PC-9 (cell line): ENCODE data around the gene SLC6A15. TPM values are rescaled to one million over a fixed set of nuclear protein-coding genes. Genes with fewer than 3 reads are reported as not detected.

Experiments
- BruUV-seq: library from RNA; stranded (reverse); fragments of 400-500 nt; replicated peaks from 2 replicates; lab custom pipeline; 2021; lab: Mats Ljungman, UMichigan
- CTCF ChIA-PET: fragments of 300-600 bp; sonication (Branson Sonifier 250); formaldehyde crosslinking; loops from one replicate; lab custom pipeline; 2022; ENCODE audit warnings: antibody characterized with exemption; lab: Charles Lee
- POLR2A ChIA-PET: fragments of 300-600 bp; sonication (Branson Sonifier 250); formaldehyde crosslinking; loops from one replicate; lab custom pipeline; 2022; ENCODE audit warnings: antibody characterized with exemption; ENCODE audit not compliant: unreplicated experiment; lab: Charles Lee
- DNase-seq, 2 experiments: peaks; one replicate each; pipeline versions ENCODE4 v3.0.0 to v3.0.0-alpha.2; 2015 to 2022; ENCODE audit warnings: mixed read lengths in 1 of 2
- H2AFZ ChIP-seq: fragments of 200-600 bp; sonication (generic); 2 replicates; pipeline ENCODE4 v1.8.1; 2017; ENCODE audit warnings: antibody characterized with exemption
- H3F3A ChIP-seq: fragments of 200-600 bp; sonication (generic); 2 replicates; pipeline ENCODE4 v1.8.1; 2017; ENCODE audit warnings: antibody characterized with exemption, mild to moderate bottlenecking, low read depth; ENCODE audit not compliant: insufficient read depth
- H3K27ac ChIP-seq: fragments of 200-600 bp; sonication (generic); 2 replicates; pipeline ENCODE4 v1.6.1; 2016; ENCODE audit warnings: mixed run types
- H3K27me3 ChIP-seq: fragments of 200-600 bp; sonication (generic); 2 replicates; pipeline ENCODE4 v1.6.1; 2016; ENCODE audit warnings: low read depth, mixed run types; ENCODE audit not compliant: insufficient read depth
- H3K36me3 ChIP-seq: fragments of 200-600 bp; sonication (generic); 2 replicates; pipeline ENCODE4 v1.6.1; 2016; ENCODE audit warnings: low read depth, mixed run types
- H3K4me1 ChIP-seq: fragments of 200-600 bp; sonication (generic); replicated peaks from 2 replicates; pipeline ENCODE4 v1.6.1; 2016; ENCODE audit warnings: mixed run types; ENCODE audit not compliant: insufficient read depth
- H3K4me2 ChIP-seq: fragments of 200-600 bp; sonication (generic); 2 replicates; pipeline ENCODE4 v1.6.1; 2017; ENCODE audit warnings: mixed run types
- H3K4me3 ChIP-seq: fragments of 200-600 bp; sonication (generic); 2 replicates; pipeline ENCODE4 v1.6.1; 2016; ENCODE audit warnings: mixed run types
- H3K79me2 ChIP-seq: fragments of 200-600 bp; sonication (generic); 2 replicates; pipeline ENCODE4 v1.6.1; 2017; ENCODE audit warnings: low read depth, mixed run types
- H3K9me2 ChIP-seq: fragments of 200-600 bp; sonication (generic); 2 replicates; pipeline ENCODE4 v1.8.1; 2017; ENCODE audit warnings: mild to moderate bottlenecking; ENCODE audit not compliant: insufficient read depth
- H3K9me3 ChIP-seq: fragments of 200-600 bp; sonication (generic); 2 replicates; pipeline ENCODE4 v1.8.1; 2016; ENCODE audit warnings: low read depth; ENCODE audit not compliant: insufficient read depth
- H4K20me1 ChIP-seq: fragments of 200-600 bp; sonication (generic); 2 replicates; pipeline ENCODE4 v1.8.1; 2017; ENCODE audit not compliant: insufficient read depth
- CTCF ChIP-seq: fragments of 200-600 bp; sonication (generic); conservative IDR thresholded peaks from 2 replicates; pipeline ENCODE4 v1.6.1; 2017; ENCODE audit warnings: mixed run types, antibody characterized with exemption, mild to moderate bottlenecking, moderate library complexity
- EZH2 ChIP-seq: fragments of 200-600 bp; sonication (generic); IDR thresholded peaks from 2 replicates; pipeline ENCODE4 v1.8.0; 2017; ENCODE audit warnings: antibody characterized with exemption, low read depth
- intact Hi-C: fragments of 100-400 bp; cut with micrococcal nuclease; formaldehyde crosslinking; loops from one replicate; pipeline ENCODE4 v1.10.0; 2022; ENCODE audit not compliant: unreplicated experiment
- total RNA-seq: library from RNA; stranded (reverse); gene quantifications from 2 replicates; pipeline ENCODE4 v1.2.3, GENCODE V29; 2021

Gene SLC6A15
- total RNA-seq, 1 experiment from 2014 or later = not detected

- TF ChIP-seq EZH2 (no peak), CTCF (no peak)
- Histone ChIP-seq H2AFZ (no peak overlapping the region), H3K9me3 (no peaks in the 10 kb centered on the region), H3K27ac (no peak overlapping the region), H3K27me3 (no peaks in the 10 kb centered on the region), H3F3A (no peaks in the 10 kb centered on the region), H3K4me1 (no peaks in the 10 kb centered on the region), H3K4me3 (no peak overlapping the region), H3K79me2 (no peaks in the 10 kb centered on the region), H4K20me1 (no peaks in the 10 kb centered on the region), H3K9me2 (no peaks in the 10 kb centered on the region), H3K36me3 (no peaks in the 10 kb centered on the region), H3K4me2 (no peak overlapping the region)
- CTCF ChIA-PET = no interaction called here
- BruUV-seq = no TSS peak
- POLR2A ChIA-PET = no interaction called here
- DNase-seq = no peak
- intact Hi-C loops = no loop called here
Observed at GRCh38 chr12:84860718-84861117, 51.9 kb downstream of the SLC6A15 start.

GRCh38 chr12:84858796-84859195 is 53.8 kb downstream of the SLC6A15 start:
- intact Hi-C loops = no loop called here
- no peak for TF ChIP-seq CTCF
- no peak for TF ChIP-seq EZH2
- Histone ChIP-seq H3K27ac (no peak overlapping the region), H3K79me2 (no peaks in the 10 kb centered on the region), H3K9me2 (no peaks in the 10 kb centered on the region), H3K4me2 (no peak overlapping the region), H3F3A (no peaks in the 10 kb centered on the region), H2AFZ (no peak overlapping the region), H3K27me3 (no peaks in the 10 kb centered on the region), H3K4me1 (no peaks in the 10 kb centered on the region), H3K9me3 (no peaks in the 10 kb centered on the region), H4K20me1 (no peaks in the 10 kb centered on the region), H3K4me3 (no peak overlapping the region), H3K36me3 (no peaks in the 10 kb centered on the region)
- ChIA-PET POLR2A (no interaction called here), CTCF (no interaction called here)
- BruUV-seq = no TSS peak
- DNase-seq = no peak

GRCh38 chr12:84857525-84858208 is 54.9 kb downstream of the SLC6A15 start:
- no peaks in the 10 kb centered on the region for H3K79me2 ChIP-seq
- no peak overlapping the region for H3K27ac ChIP-seq
- H3K36me3 ChIP-seq = no peaks in the 10 kb centered on the region
- H4K20me1 ChIP-seq = no peaks in the 10 kb centered on the region
- H3K4me3 ChIP-seq = no peak overlapping the region
- POLR2A ChIA-PET = no interaction called here
- intact Hi-C loops = no loop called here
- no peak for DNase-seq
- H3K9me3 ChIP-seq = no peaks in the 10 kb centered on the region
- no peak overlapping the region for H2AFZ ChIP-seq
- no peaks in the 10 kb centered on the region for H3F3A ChIP-seq
- no peaks in the 10 kb centered on the region for H3K4me1 ChIP-seq
- H3K9me2 ChIP-seq = no peaks in the 10 kb centered on the region
- no peak overlapping the region for H3K4me2 ChIP-seq
- no peaks in the 10 kb centered on the region for H3K27me3 ChIP-seq
- CTCF ChIA-PET = no interaction called here
- TF ChIP-seq CTCF (no peak), EZH2 (no peak)
- no TSS peak for BruUV-seq
